ENCODE results near the gene THPO. TPM values are rescaled to one million over a fixed set of nuclear protein-coding genes. Genes with fewer than 3 reads are reported as not detected.

THPO gene
- total RNA-seq, 1 donor from 2014 or later, result not detected

DNA sequence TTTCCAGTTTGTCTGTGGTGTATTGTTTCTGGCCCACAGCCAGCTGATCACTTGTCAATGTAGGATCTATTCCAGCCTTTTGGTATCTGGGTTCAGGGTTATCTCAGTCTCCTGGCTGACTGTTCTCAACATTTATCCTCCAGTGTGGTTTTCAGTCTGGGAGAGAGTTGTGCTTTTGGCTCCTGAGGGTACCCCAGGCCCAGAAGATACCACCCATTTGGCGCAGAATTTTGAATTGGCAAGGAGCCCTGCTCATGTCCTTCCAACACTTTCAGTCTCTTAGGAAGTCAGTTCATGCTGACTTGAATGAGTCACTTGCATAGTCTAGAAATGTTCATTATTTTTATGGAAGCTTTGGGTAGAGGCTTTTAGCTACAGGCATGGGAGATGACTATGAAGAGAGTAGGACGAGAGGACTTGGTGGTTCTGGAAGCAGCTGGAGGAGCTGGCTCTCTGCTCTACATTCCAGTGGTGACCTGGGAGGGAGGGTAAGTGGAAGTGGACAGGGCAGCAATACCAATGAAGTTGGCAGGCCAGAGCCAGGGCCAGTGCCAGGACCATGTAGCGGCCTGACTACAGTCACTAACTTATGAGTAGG lies 9.3 kb downstream of the THPO start:
- DNase-seq (ENCODE audit: low spot score), result no peak
- Mint-ChIP-seq H3K9me3 (no peaks in the 10 kb centered on the region), H3K27ac (no peak overlapping the region), H3K4me3 (ENCODE audit: low read depth) (no peak overlapping the region), H3K4me1 (ENCODE audit: low read depth) (peaks cover 24% of the 10 kb centered on the region), H3K27me3 (ENCODE audit: low read depth) (peaks cover 1% of the 10 kb centered on the region), H3K36me3 (ENCODE audit: low read depth) (peaks cover 59% of the 10 kb centered on the region)
- intact Hi-C loops (cut with micrococcal nuclease), result no loop called here

DNA sequence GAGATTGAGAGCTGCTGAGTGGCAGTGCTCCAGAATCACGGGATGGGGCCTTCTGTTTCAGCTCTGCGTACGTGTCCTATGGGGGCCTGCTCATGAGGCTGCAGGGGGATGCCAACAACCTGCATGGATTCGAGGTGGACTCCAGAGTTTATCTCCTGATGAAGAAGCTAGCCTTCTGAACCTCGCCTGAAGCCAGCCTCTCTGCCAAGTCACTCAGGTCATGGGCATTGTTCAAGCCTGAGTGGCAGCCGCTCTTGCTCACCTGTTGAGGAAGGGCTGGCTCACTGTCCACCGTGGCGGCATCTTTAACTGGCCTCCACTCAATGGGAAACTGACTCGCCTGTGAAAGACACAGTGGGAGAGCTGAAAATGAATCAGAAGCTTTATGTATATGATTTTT lies 9.9 kb downstream of the THPO start:
- Mint-ChIP-seq H3K9me3 (no peaks in the 10 kb centered on the region), H3K27ac (no peak overlapping the region), H3K4me3 (ENCODE audit: low read depth) (no peak overlapping the region), H3K4me1 (ENCODE audit: low read depth) (peaks cover 24% of the 10 kb centered on the region), H3K27me3 (ENCODE audit: low read depth) (no peaks in the 10 kb centered on the region), H3K36me3 (ENCODE audit: low read depth) (peaks cover 64% of the 10 kb centered on the region)
- intact Hi-C loops (cut with micrococcal nuclease), result no loop called here
- no peak for DNase-seq (ENCODE audit: low spot score)

DNA sequence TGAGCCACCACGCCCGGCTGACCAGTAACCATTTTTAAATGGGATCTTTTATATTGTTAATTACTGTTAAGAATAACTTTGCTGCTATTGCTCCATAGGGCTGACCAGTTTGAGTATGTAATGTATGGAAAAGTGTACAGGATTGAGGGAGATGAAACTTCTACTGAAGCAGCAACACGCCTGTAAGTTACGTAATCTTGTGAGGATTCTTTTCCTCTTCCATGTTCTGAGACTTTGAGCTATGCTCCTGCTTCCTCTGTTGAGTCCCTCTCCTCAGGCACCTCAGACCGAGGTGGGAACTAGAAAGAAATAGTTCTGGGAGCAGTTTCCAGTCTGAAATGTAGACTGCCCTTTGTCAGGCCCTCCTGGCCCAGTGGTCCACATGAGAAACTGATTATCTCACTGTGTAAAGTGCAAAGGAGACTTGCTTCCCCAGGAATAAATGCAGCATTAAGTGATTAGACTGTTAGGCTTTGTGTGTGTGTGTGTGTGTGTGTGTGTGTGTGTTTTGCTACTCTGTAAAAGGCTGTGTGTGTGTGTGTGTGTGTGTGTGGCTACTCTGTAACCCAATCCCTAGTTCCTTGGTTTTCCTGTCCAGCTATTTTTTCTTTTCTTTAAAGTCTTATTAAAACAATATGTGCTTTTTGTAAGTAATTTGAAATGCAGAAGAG lies 11.3 kb downstream of the THPO start:
- intact Hi-C loops (cut with micrococcal nuclease), result no loop called here
- Mint-ChIP-seq H3K27me3 (ENCODE audit: low read depth) (no peaks in the 10 kb centered on the region), H3K27ac (no peak overlapping the region), H3K9me3 (no peaks in the 10 kb centered on the region), H3K4me3 (ENCODE audit: low read depth) (no peak overlapping the region), H3K36me3 (ENCODE audit: low read depth) (peaks cover 64% of the 10 kb centered on the region), H3K4me1 (ENCODE audit: low read depth) (peaks cover 23% of the 10 kb centered on the region)
- DNase-seq (ENCODE audit: low spot score), result no peak

DNA sequence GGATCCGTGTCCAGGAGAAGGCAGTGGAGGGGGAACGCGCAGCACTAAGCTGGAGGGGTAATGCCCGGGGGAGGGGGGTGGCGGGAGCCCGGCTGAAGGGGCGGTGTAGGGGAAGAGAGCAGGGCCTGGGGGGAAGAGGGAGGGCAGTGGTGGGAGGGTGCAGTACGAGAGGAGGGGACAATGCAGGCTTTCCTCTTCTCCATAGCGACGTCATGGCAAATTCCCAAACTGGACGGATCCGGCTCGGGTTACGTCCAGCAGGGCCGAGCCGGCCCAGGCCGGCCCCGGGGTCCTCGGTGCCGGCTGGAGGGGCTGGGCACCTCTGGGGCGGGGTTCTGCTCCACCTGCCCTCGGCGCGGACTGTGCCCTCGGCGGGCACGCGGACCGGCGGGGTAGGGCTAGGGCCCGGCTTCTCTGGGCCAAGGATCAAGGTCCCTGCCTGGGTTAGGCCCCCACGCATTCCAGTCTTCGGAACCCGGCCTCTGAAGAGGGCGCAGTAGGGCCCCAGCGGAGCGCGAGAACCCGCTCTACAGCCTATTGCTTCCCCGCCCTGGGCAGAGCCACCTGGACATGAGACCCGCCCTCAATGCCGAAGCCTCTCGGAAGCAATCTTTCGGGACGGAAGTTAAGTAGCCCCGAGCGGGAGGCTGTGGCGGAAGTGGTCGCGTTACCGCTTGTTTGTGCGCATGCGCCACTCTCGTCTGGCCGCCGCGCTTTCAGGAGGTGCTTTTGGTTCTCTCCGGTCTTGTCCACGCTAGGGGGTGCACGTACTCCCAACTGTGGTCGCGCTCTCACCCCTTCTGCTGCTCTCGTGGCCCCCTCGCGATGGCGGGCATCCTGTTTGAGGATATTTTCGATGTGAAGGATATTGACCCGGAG lies 15.1 kb downstream of the THPO start:
- intact Hi-C loops (cut with micrococcal nuclease), result loop anchor here (1.0 to 5.0 kb wide), 6 partner anchors 29 to 349 kb away; partner anchors contain the start of genes EEF1AKMT4, EIF4G1 and MAGEF1

DNA sequence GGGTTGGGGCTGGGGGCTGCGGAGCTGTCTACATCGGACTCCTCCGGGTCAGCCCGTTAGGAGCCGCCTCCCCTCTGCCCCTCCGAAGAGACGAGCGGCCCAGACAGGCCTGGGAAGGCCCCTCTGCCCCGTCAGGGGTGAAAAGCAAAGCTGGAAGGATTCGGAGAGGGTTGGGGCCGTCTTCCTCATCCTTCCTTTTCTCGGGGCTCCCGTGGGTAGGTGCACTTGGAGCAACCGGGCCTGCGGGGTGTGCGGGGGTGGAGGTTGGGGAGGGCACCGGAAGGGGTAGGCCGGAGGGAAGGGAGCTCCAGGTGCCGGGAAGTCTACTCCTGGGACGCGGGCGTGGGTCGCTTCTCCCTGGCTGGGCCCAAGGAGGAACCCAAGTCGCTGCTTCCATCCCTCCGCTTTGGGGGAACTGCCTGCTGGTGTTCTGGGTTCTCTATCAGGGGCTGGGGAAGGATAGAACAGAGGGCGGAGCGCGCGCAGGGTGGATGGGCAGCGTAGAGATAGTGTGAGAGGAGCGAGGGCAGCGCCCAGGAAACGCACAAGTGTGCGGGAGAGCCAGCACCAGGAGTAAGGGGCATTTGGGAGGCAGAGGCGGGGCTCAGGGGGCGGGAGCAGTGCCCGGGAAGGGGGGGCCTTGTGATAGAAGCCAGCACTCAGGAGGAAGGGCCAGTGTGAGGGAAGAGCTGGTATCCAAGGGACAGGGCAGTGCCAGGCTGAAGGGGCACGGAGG lies 15.9 kb downstream of the THPO start:
- no peaks in the 10 kb centered on the region for H3K27me3 Mint-ChIP-seq (ENCODE audit: low read depth)
- no peaks in the 10 kb centered on the region for H3K9me3 Mint-ChIP-seq
- H3K4me3 Mint-ChIP-seq (ENCODE audit: low read depth), result peak overlapping the region; percentile 90
- intact Hi-C loops (cut with micrococcal nuclease), result loop anchor here (1.0 to 5.0 kb wide), 3 partner anchors 163 to 350 kb away; partner anchors contain the start of gene MAGEF1
- DNase-seq (ENCODE audit: low spot score), result peak; percentile 34
- H3K4me1 Mint-ChIP-seq (ENCODE audit: low read depth), result peaks cover 18% of the 10 kb centered on the region
- peak overlapping the region; percentile 94 for H3K27ac Mint-ChIP-seq
- peaks cover 31% of the 10 kb centered on the region for H3K36me3 Mint-ChIP-seq (ENCODE audit: low read depth)

More for the DNA sequence above, 15.1 kb downstream of the THPO start:
- Mint-ChIP-seq H3K9me3 (no peaks in the 10 kb centered on the region), H3K4me1 (ENCODE audit: low read depth) (peaks cover 22% of the 10 kb centered on the region), H3K27ac (peak overlapping the region; percentile 97), H3K27me3 (ENCODE audit: low read depth) (no peaks in the 10 kb centered on the region), H3K4me3 (ENCODE audit: low read depth) (peak overlapping the region; percentile 100), H3K36me3 (ENCODE audit: low read depth) (peaks cover 38% of the 10 kb centered on the region)
- peak; percentile 96 for DNase-seq (ENCODE audit: low spot score)

DNA sequence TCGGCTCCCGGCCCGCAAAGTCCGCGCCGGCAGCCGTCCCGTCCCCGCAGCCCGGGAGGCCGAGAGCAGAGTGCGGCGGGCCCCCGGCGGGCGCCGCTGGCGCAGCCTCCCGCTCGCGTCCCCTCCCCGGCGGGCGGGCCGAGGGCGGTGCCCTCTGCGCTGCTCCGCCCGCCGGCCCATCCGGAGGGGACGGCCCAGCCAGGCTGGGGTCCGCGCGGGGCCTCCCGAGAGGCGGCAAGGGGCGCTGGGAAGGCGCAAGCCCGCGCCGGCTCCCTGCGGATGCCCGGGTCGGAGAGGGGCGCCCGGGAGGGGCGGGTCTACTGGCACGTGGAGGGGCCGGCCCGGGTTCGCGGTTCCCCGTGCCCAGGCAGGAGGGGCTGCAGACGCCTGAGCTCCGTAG lies 16.5 kb downstream of the THPO start, which contains the start of the genes CLCN2 and POLR2H:
TSS of gene CLCN2 (minus strand) at position 74 of the 400 bp plus-strand sequence. CDS start 126 bp downstream, outside the sequence.
TSS of gene POLR2H (plus strand) at position 179 of the 400 bp plus-strand sequence. CDS start 1,783 bp downstream, outside the sequence.
- Mint-ChIP-seq H3K4me3 (ENCODE audit: low read depth) (peak within 1 kb of the TSS; percentile 90), H3K27me3 (ENCODE audit: low read depth) (no peaks in the 10 kb centered on the region), H3K4me1 (ENCODE audit: low read depth) (peaks cover 15% of the 10 kb centered on the region), H3K9me3 (no peaks in the 10 kb centered on the region), H3K27ac (peak within 1 kb of the TSS; percentile 94), H3K36me3 (ENCODE audit: low read depth) (peaks cover 25% of the 10 kb centered on the region)
- intact Hi-C loops (cut with micrococcal nuclease), result loop anchor here (5.0 kb wide), 1 partner anchor 351 kb away; the partner anchor contains the start of gene MAGEF1
- peak; percentile 51 for DNase-seq (ENCODE audit: low spot score)

DNA sequence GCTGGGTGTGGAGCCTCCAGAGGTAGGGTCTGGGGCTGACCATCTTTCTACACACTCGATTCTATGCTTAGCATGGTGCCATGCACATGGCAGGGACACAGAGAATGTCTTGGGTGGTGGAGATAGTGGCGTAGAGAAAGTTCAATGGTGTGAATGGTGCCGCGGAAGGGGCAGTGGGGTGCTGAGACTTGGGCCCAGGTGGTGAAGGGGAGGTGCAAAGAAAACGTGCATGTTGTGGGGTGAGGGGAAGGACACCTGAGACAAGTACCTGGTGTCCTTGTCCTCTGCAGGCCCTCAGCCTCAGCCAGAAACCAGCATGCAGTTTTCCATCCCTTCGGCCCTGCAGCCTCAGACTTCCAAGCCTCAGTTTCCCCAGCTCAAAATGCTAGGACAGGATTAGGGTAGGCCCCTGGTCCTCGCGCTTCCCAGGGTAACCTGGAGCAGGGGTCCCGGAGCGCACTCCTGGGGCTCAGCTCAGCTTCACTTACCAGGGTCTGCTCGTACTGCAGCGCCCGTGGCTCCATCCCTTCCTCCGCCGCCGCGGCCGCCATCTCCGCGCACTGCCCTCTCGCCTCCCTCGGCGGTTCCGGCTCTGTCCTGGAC lies 17.0 kb downstream of the THPO start:
- H3K36me3 Mint-ChIP-seq (ENCODE audit: low read depth), result peaks cover 22% of the 10 kb centered on the region
- H3K4me1 Mint-ChIP-seq (ENCODE audit: low read depth), result peaks cover 14% of the 10 kb centered on the region
- no peaks in the 10 kb centered on the region for H3K9me3 Mint-ChIP-seq
- peak overlapping the region; percentile 83 for H3K4me3 Mint-ChIP-seq (ENCODE audit: low read depth)
- intact Hi-C loops (cut with micrococcal nuclease), result loop anchor here (5.0 kb wide), 1 partner anchor 351 kb away; the partner anchor contains the start of gene MAGEF1
- no peaks in the 10 kb centered on the region for H3K27me3 Mint-ChIP-seq (ENCODE audit: low read depth)
- peak overlapping the region; percentile 71 for H3K27ac Mint-ChIP-seq
- no peak for DNase-seq (ENCODE audit: low spot score)

DNA sequence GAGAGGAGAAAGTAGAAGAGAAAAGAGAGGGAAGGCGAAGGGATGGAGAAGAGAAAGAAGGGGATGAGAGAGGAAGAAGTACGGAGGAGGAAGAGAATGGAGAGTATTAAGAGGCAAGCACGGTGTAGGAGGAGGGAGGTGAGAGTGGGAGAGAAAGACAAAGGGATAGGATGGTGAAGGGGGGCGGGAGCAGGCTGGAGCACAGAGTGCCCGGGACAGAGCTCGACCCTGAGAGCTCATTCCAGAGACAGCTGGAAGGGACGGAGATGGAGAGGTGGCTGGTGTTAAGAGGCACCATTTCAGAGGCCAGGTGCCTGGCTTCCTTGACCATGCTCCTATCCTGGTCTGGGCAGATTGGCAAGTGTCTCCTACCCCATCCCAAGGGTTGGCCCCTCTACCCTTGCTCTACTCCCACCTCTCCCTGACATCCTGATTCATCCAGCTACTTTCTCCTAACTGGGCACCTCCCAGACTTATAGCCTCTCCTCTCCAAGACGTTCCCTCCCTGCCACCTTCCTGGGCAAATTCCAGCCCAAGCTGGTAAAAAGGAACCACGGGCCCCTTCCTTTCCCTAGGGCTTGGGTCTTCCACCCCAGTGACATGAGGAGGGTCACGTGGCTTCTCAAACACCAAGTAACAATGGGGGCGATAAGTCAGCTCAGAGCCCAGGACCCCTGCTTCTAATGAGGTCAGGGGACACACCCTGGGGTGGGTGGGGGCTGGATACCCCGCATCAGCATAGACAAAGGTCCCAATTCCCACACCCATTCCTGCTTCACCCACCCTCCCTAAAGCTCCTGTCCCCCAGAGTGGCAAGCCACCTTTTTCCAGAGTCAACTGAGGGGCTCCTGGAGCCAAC lies 17.7 kb downstream of the THPO start:
- Mint-ChIP-seq H3K4me3 (ENCODE audit: low read depth) (peak overlapping the region; percentile 83), H3K9me3 (no peaks in the 10 kb centered on the region), H3K4me1 (ENCODE audit: low read depth) (peaks cover 14% of the 10 kb centered on the region), H3K36me3 (ENCODE audit: low read depth) (peaks cover 17% of the 10 kb centered on the region), H3K27me3 (ENCODE audit: low read depth) (no peaks in the 10 kb centered on the region), H3K27ac (peak overlapping the region; percentile 71)
- intact Hi-C loops (cut with micrococcal nuclease), result loop anchor here (5.0 kb wide), 1 partner anchor 352 kb away; the partner anchor contains the start of gene MAGEF1
- DNase-seq (ENCODE audit: low spot score), result no peak

DNA sequence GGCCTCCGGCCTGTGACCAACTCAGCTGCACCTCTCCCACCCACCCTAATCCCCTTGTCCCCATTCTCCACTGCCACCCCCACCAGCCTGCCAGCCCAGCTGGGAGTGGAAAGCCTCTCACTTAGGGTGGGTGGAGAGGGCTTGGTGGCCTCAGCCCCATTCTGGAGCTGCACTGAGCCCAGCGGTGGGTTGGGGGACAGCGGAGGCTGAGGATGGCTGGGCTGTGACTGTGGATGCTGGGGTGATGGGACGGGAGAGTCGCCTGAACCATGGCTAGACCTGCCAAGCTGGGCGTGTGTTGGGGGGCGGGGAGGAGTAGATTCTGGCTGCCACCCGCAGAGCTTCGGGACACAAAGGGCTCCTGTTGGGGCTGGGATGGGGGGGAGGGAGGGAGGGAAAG lies 18.4 kb downstream of the THPO start:
- Mint-ChIP-seq H3K27me3 (ENCODE audit: low read depth) (no peaks in the 10 kb centered on the region), H3K4me3 (ENCODE audit: low read depth) (peak overlapping the region; percentile 83), H3K9me3 (no peaks in the 10 kb centered on the region), H3K36me3 (ENCODE audit: low read depth) (peaks cover 10% of the 10 kb centered on the region), H3K4me1 (ENCODE audit: low read depth) (peaks cover 7% of the 10 kb centered on the region), H3K27ac (no peak overlapping the region)
- intact Hi-C loops (cut with micrococcal nuclease), result loop anchor here (5.0 kb wide), 1 partner anchor 353 kb away; the partner anchor contains the start of gene MAGEF1
- no peak for DNase-seq (ENCODE audit: low spot score)

DNA sequence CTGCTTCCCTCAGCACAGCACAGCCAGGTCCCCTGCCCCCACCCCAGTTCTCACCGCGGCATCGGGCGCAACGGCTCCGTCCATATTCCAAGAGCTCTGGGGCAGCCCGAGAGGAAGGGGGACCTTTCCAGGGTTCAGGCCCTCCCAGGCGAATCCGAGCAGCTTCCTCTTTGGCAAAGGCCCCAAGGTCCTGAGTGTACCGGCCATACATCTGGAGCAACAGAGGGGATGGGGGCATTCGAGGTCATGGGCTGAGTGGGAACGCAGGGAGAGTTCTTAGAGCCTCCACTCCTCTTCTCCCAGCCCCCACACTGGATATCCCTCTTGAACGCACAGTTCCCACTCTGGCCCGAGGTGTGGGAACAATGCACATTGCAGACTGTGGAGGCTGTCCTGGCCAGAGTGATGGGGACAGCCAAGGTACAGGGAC lies 19.1 kb downstream of the THPO start:
- intact Hi-C loops (cut with micrococcal nuclease), result no loop called here
- no peak for DNase-seq (ENCODE audit: low spot score)
- no peak overlapping the region for H3K27ac Mint-ChIP-seq
- no peaks in the 10 kb centered on the region for H3K27me3 Mint-ChIP-seq (ENCODE audit: low read depth)
- no peak overlapping the region for H3K4me3 Mint-ChIP-seq (ENCODE audit: low read depth)
- no peaks in the 10 kb centered on the region for H3K9me3 Mint-ChIP-seq
- peaks cover 6% of the 10 kb centered on the region for H3K36me3 Mint-ChIP-seq (ENCODE audit: low read depth)
- H3K4me1 Mint-ChIP-seq (ENCODE audit: low read depth), result peaks cover 3% of the 10 kb centered on the region
